Retina (tissue), 1 donor: ENCODE measurements around the gene SNX8.
"Not testable (repeated sequence)": the region's sequence is repeated elsewhere in the genome, so short reads cannot be mapped to it uniquely, and the experiment has no call there.

Experiments used
- DNase-seq: peaks from one replicate; pipeline ENCODE4 v3.0.0-alpha.2; 2016

Gene SNX8

GRCh38 chr7:2289111-2289586 is 25.1 kb downstream of the SNX8 start:
- no peak for DNase-seq

- DNase-seq, result no peak
These were observed 25.7 kb downstream of the SNX8 start for GRCh38 chr7:2288503-2288902.

- DNase-seq, result no peak
These were observed 26.5 kb downstream of the SNX8 start for GRCh38 chr7:2287745-2288144.

- no peak for DNase-seq
These were observed 31.2 kb downstream of the SNX8 start for GRCh38 chr7:2283074-2283473.

- no peak for DNase-seq
These were observed 32.0 kb downstream of the SNX8 start for GRCh38 chr7:2282185-2282751.

- DNase-seq, result no peak
These were observed 32.7 kb downstream of the SNX8 start for GRCh38 chr7:2281541-2281940.

GRCh38 chr7:2280424-2280823 is 33.8 kb downstream of the SNX8 start:
- DNase-seq, result no peak

- DNase-seq, result no peak
These were observed 34.3 kb downstream of the SNX8 start for GRCh38 chr7:2279896-2280295.

- DNase-seq, result no peak
These were observed 36.2 kb downstream of the SNX8 start for GRCh38 chr7:2278026-2278425.

- DNase-seq, result no peak
These were observed 38.1 kb downstream of the SNX8 start for GRCh38 chr7:2276107-2276506.

GRCh38 chr7:2275101-2275500 is 39.1 kb downstream of the SNX8 start:
- DNase-seq, result no peak

GRCh38 chr7:2274666-2275065 is 39.6 kb downstream of the SNX8 start:
- no peak for DNase-seq

GRCh38 chr7:2273866-2274265 is 40.4 kb downstream of the SNX8 start:
- no peak for DNase-seq

GRCh38 chr7:2272031-2272430 is 42.2 kb downstream of the SNX8 start:
- no peak for DNase-seq

GRCh38 chr7:2271273-2272026 is 42.8 kb downstream of the SNX8 start:
- DNase-seq, result no peak

GRCh38 chr7:2270495-2270894 is 43.7 kb downstream of the SNX8 start:
- DNase-seq, result no peak

GRCh38 chr7:2269991-2270460 is 44.2 kb downstream of the SNX8 start:
- no peak for DNase-seq

GRCh38 chr7:2269089-2269990 is 44.9 kb downstream of the SNX8 start:
- not testable (repeated sequence) for DNase-seq

GRCh38 chr7:2266911-2267310 is 47.3 kb downstream of the SNX8 start:
- no peak for DNase-seq

- no peak for DNase-seq
These were observed 50.1 kb downstream of the SNX8 start for GRCh38 chr7:2264158-2264557.

GRCh38 chr7:2263176-2263575 is 51.1 kb downstream of the SNX8 start:
- no peak for DNase-seq

GRCh38 chr7:2261611-2262010 is 52.6 kb downstream of the SNX8 start:
- no peak for DNase-seq

GRCh38 chr7:2260820-2261219 is 53.4 kb downstream of the SNX8 start:
- DNase-seq, result no peak

- DNase-seq, result no peak
These were observed 54.8 kb downstream of the SNX8 start for GRCh38 chr7:2259480-2259879.
